K562 (cell line): ENCODE measurements around the gene VRK2. TPM values are rescaled to one million over a fixed set of nuclear protein-coding genes. Genes with fewer than 3 reads are reported as not detected.

Experiments
- CHD7 ChIP-seq: fragments of 200-600 bp; sonication (generic); IDR thresholded peaks from one replicate; pipeline ENCODE4 v1.6.1; 2012; ENCODE audit warnings: mild to moderate bottlenecking, low read depth, low read length, inconsistent platforms
- DIDO1 ChIP-seq: fragments of 450-650 bp; IDR thresholded peaks from 2 replicates; pipeline ENCODE4 v1.6.1; 2016; ENCODE audit warnings: low read depth, missing biosample characterization, missing genetic modification characterization
- E2F4 ChIP-seq: sonication (generic); formaldehyde crosslinking; IDR thresholded peaks from 2 replicates; pipeline ENCODE4 v1.8.0; 2022; ENCODE audit warnings: mild to moderate bottlenecking, low read depth, missing genetic modification reagents
- FOXP1 ChIP-seq: sonication (generic); formaldehyde crosslinking; IDR thresholded peaks from 2 replicates; pipeline ENCODE4 v1.8.0; 2022; ENCODE audit warnings: mild to moderate bottlenecking, missing genetic modification reagents
- GABPA ChIP-seq: fragments of 200-800 bp; sonication (Bioruptor generic); conservative IDR thresholded peaks from 2 replicates; pipeline ENCODE4 v1.6.1; 2016; ENCODE audit warnings: low read depth, missing genetic modification characterization, missing compliant biosample characterization
- MCM3 ChIP-seq: fragments of 450-650 bp; IDR thresholded peaks from 2 replicates; pipeline ENCODE4 v1.6.1; 2016
- MYC ChIP-seq, 2 experiments: fragments of 250-450 bp in 1 of 2; sonication (Bioruptor Pico) in 1 of 2; IDR thresholded peaks; 2 replicates each; pipeline versions ENCODE4 v1.5.1 to v1.6.1; 2012 to 2021; ENCODE audit warnings: low read depth in 2 of 2, borderline replicate concordance in 1 of 2, improper control_type of control experiment in 1 of 2, low read length in 1 of 2, mild to moderate bottlenecking in 1 of 2, moderate library complexity in 1 of 2
- ZFP91 ChIP-seq: sonication (generic); formaldehyde crosslinking; IDR thresholded peaks from 2 replicates; pipeline ENCODE4 v1.8.0; 2022; ENCODE audit warnings: mild to moderate bottlenecking, missing genetic modification reagents
- ZNF511 ChIP-seq: sonication (generic); formaldehyde crosslinking; IDR thresholded peaks from 2 replicates; pipeline ENCODE4 v1.8.0; 2022; ENCODE audit warnings: mild to moderate bottlenecking, missing genetic modification reagents
- polyA plus RNA-seq, 8 experiments: library from polyadenylated mRNA; depleted of rRNA in 4 of 8; stranded (reverse) in 5 of 8; unstranded in 3 of 8; fragments of >200 nt; fragmentation: Nextera tagmentation in 2 of 8; fragmentation: Illumina TruSeq in 1 of 8; extraction: Ambion mirVana in 2 of 8; extraction: Trizol in 1 of 8; gene quantifications; 2 replicates each; pipeline versions ENCODE4 v1.2.1 to v1.2.3, GENCODE V29; 2011 to 2014; ENCODE audit warnings: inconsistent platforms in 1 of 8, missing spikeins in 1 of 8
- total RNA-seq, 7 experiments: library from RNA; depleted of rRNA in 6 of 7; stranded (reverse); fragments of >200 nt in 6 of 7; fragmentation: Illumina TruSeq in 2 of 7; extraction: Trizol in 2 of 7; gene quantifications; 2 replicates each; pipeline versions ENCODE4 v1.2.1 to v1.2.3, GENCODE V29; 2011 to 2021; ENCODE audit warnings: low replicate concordance in 1 of 7

VRK2 gene
- total and polyA plus RNA-seq, 9 of the 15 experiments (the other 6 are each of a cell fraction or from before 2014, with no cell fraction given): 22.6 to 49.2 (median 36.2) TPM

GRCh38 chr2:58046585-58047372 lies at the start of gene VRK2 (continued):
- no peak; the same call in 1 of the 2 replicates for TF ChIP-seq ZNF511
- TF ChIP-seq GABPA (tag): peak; percentile 54
- no peak; the same call in 1 of the 2 replicates for TF ChIP-seq E2F4 (CRISPR knock-in tag)
- no peak for TF ChIP-seq CHD7
- no peak for TF ChIP-seq ZFP91 (CRISPR knock-in tag)
- TF ChIP-seq DIDO1: 0 out of 2 replicates have a peak, but pooled peaks have one; percentile 36
- TF ChIP-seq MCM3: no peak
- TF ChIP-seq MYC (IDR thresholded peaks at IDR 0.05; ENCODE audit: low read depth, low read length): peak; percentile 90
- TF ChIP-seq MYC (CRISPR knock-in tag; IDR thresholded peaks at IDR 0.05; ENCODE audit: borderline replicate concordance, low read depth): peak; percentile 85
- no peak; the same call in 1 of the 2 replicates for TF ChIP-seq FOXP1 (CRISPR knock-in tag)
